Esophagus muscularis mucosa (tissue), 4 donors: ENCODE data around the gene REEP2. TPM values are rescaled to one million over a fixed set of nuclear protein-coding genes. Genes with fewer than 3 reads are reported as not detected.
A peak's percentile ranks its signal among the peaks of the same experiment; 100 is the strongest.

Experiments
- DNase-seq: peaks from one replicate; pipeline ENCODE4 v3.0.0-alpha.2; 2017; ENCODE audit errors: extremely low spot score
- H3K27ac ChIP-seq, 4 donors: fragments of 200-600 bp; sonication (generic); replicated peaks in 1 of 4; 1 replicate in 3 of 4; 2 replicates in 1 of 4; pipeline ENCODE4 v1.5.1; 2016 to 2019; ENCODE audit warnings: mild to moderate bottlenecking in 1 of 4
- H3K27me3 ChIP-seq, 4 donors: fragments of 200-600 bp; sonication (generic); one replicate each; pipeline versions ENCODE4 v1.5.1 to v1.6.0; 2016 to 2019
- H3K36me3 ChIP-seq, 4 donors: fragments of 200-600 bp; sonication (generic); one replicate each; pipeline ENCODE4 v1.5.1; 2016 to 2019
- H3K4me1 ChIP-seq, 4 donors: fragments of 200-600 bp; sonication (generic); one replicate each; pipeline ENCODE4 v1.5.1; 2016 to 2019
- H3K4me3 ChIP-seq, 4 donors: fragments of 200-600 bp; sonication (generic); 1 replicate in 2 of 4; 2 replicates in 2 of 4; pipeline ENCODE4 v1.5.1; 2016 to 2019; ENCODE audit warnings: mild to moderate bottlenecking in 4 of 4, moderate library complexity in 1 of 4
- H3K9me3 ChIP-seq, 4 donors: fragments of 200-600 bp; sonication (generic); 1 replicate in 3 of 4; 2 replicates in 1 of 4; pipeline ENCODE4 v1.5.1; 2016 to 2019
- CTCF ChIP-seq, 3 experiments: fragments of 200-600 bp in 2 of 3; fragments of 450-650 bp in 1 of 3; sonication (generic) in 2 of 3; IDR thresholded peaks; one replicate each; pipeline ENCODE4 v1.5.1; 2017 to 2019; ENCODE audit warnings: antibody characterized with exemption in 3 of 3, mild to moderate bottlenecking in 2 of 3, moderate library complexity in 1 of 3
- EP300 ChIP-seq: sonication (generic); formaldehyde crosslinking; IDR thresholded peaks from one replicate; pipeline ENCODE4 v1.6.1; 2017; ENCODE audit warnings: antibody characterized with exemption
- POLR2A ChIP-seq: fragments of 450-650 bp; IDR thresholded peaks from one replicate; pipeline ENCODE4 v1.6.1; 2017; ENCODE audit warnings: antibody characterized with exemption, moderate library complexity, mild to moderate bottlenecking, low read depth
- POLR2AphosphoS5 ChIP-seq, 2 donors: sonication (generic); formaldehyde crosslinking; IDR thresholded peaks; one replicate each; pipeline ENCODE4 v1.6.1; 2017; ENCODE audit warnings: antibody characterized with exemption in 2 of 2
- WGBS: methylation state at CpG from one replicate; pipeline ENCODE4 v1.1.5; 2018; 5-methylcytosine and 5-hydroxymethylcytosine counted together
- intact Hi-C: fragments of 100-400 bp; cut with DNase I; formaldehyde crosslinking; loops from one replicate; pipeline ENCODE4 v1.15.1; 2023
- total RNA-seq, 4 donors: library from RNA; depleted of rRNA; stranded (reverse); fragments of >200 nt; gene quantifications; one replicate each; pipeline versions ENCODE4 v1.1.0 to v1.2.1, GENCODE V29; 2016

The REEP2 gene
- total RNA-seq, 4 donors from 2014 or later, result 24.5 to 55.9 (median 33.6) TPM

- H3K27me3 ChIP-seq, result no peaks in the 10 kb centered on the region
- peak within 1 kb of the TSS; percentile 96 to 99 (median 98) for H3K27ac ChIP-seq
- peaks cover 32 to 52% (median 38%) of the 10 kb centered on the region in 4 donors for H3K4me1 ChIP-seq
- intact Hi-C loops, result no loop called here
- H3K4me3 ChIP-seq, result peak within 1 kb of the TSS; percentile 67 to 98 (median 74)
- no peaks in the 10 kb centered on the region for H3K9me3 ChIP-seq
- H3K36me3 ChIP-seq, result peaks cover 0 to 18% (median 9%) of the 10 kb centered on the region in 4 donors
- peak; percentile 100 for DNase-seq
- 2% methylated on average over 34 of the region's 85 CpGs for WGBS
- TF ChIP-seq CTCF (IDR thresholded peaks at IDR 0.05), result peak in 1 of 3 experiments; percentile 39
- no peak for TF ChIP-seq EP300
- TF ChIP-seq POLR2AphosphoS5 (IDR thresholded peaks at IDR 0.05), result peak; percentile 64 to 92
- peak; percentile 80 for TF ChIP-seq POLR2A
Measured at GRCh38 chr5:138465261-138466124, 26.6 kb downstream of the REEP2 start, which contains the start of gene EGR1. Gene EGR1 (plus strand): TSS chr5:138465479. CDS start chr5:138465762, 283 bp downstream.

DNA sequence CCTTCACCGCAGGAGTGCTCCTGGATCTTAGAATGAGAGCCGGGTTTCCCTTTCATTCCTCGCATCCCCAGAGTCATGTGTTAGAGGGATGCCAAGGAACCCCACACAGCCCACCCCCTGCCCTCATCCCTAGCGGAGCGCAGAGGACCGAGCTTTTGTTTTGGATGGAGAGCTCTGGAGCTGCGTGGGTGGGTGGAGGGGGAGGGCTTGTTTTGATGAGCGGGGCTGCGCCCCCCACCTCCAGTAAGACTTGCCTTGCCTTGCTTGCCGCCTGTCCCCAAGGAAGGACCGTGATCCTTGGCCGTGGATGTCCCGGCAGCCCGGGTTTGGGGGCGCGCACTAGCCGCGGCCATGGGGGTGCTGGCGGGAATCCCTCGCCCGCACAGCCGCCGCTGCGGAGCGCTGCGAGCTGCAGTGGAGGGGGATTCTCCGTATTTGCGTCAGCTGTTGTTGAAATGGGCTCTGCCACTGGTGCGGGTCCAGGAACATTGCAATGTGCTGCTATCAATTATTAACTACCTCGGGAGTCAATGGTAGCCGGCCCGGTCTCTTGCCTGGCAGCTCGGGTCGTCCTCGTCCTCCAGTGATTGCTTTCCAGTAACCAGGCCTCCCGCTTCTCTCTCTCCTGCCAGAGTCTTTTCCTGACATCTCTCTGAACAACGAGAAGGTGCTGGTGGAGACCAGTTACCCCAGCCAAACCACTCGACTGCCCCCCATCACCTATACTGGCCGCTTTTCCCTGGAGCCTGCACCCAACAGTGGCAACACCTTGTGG, 27.5 kb downstream of the REEP2 start:
- TF ChIP-seq POLR2AphosphoS5 (IDR thresholded peaks at IDR 0.05), result peak in 1 of 2 donors; percentile 37
- no peak for TF ChIP-seq CTCF (IDR thresholded peaks at IDR 0.05)
- WGBS, result 20% methylated on average over 18 of the region's 39 CpGs
- intact Hi-C loops, result no loop called here
- Histone ChIP-seq H3K4me3 (peak overlapping the region; percentile 67 to 98 (median 74)), H3K4me1 (peaks cover 25 to 45% (median 37%) of the 10 kb centered on the region in 4 donors), H3K36me3 (peaks cover 0 to 18% (median 9%) of the 10 kb centered on the region in 4 donors), H3K27me3 (no peaks in the 10 kb centered on the region), H3K9me3 (no peaks in the 10 kb centered on the region), H3K27ac (peak overlapping the region; percentile 96 to 99 (median 98))
- DNase-seq, result no peak

- peaks cover 20 to 41% (median 37%) of the 10 kb centered on the region in 4 donors for H3K4me1 ChIP-seq
- peak overlapping the region; percentile 67 to 98 (median 74) for H3K4me3 ChIP-seq
- no peaks in the 10 kb centered on the region for H3K9me3 ChIP-seq
- intact Hi-C loops, result no loop called here
- no peaks in the 10 kb centered on the region for H3K27me3 ChIP-seq
- peak in 1 of 2 donors; percentile 57 for TF ChIP-seq POLR2AphosphoS5 (IDR thresholded peaks at IDR 0.05)
- no peak for TF ChIP-seq POLR2A
- no peak for TF ChIP-seq EP300
- no peak for DNase-seq
- H3K36me3 ChIP-seq, result peaks cover 0 to 18% (median 9%) of the 10 kb centered on the region in 4 donors
- H3K27ac ChIP-seq, result peak overlapping the region; percentile 5 to 99 (median 96)
- WGBS, result 93% methylated on average over 41 of the region's 45 CpGs
Measured at GRCh38 chr5:138466900-138467710, 28.2 kb downstream of the REEP2 start.

- TF ChIP-seq POLR2A (no peak), POLR2AphosphoS5 (IDR thresholded peaks at IDR 0.05) (peak in 1 of 2 donors; percentile 76), CTCF (IDR thresholded peaks at IDR 0.05) (no peak), EP300 (no peak)
- Histone ChIP-seq H3K4me3 (peak overlapping the region; percentile 67 to 98 (median 74)), H3K9me3 (no peaks in the 10 kb centered on the region), H3K27ac (peak overlapping the region in 1 of 4 donors; percentile 28), H3K27me3 (no peaks in the 10 kb centered on the region), H3K36me3 (peaks cover 0 to 18% (median 9%) of the 10 kb centered on the region in 4 donors), H3K4me1 (peaks cover 20 to 41% (median 37%) of the 10 kb centered on the region in 4 donors)
- DNase-seq, result no peak
- intact Hi-C loops, result no loop called here
- 83% methylated on average over 14 of the region's 14 CpGs for WGBS
Measured at GRCh38 chr5:138467711-138468132, 28.9 kb downstream of the REEP2 start.
